ENCODE results near the gene EXOC1. TPM values are rescaled to one million over a fixed set of nuclear protein-coding genes. Genes with fewer than 3 reads are reported as not detected.

Gene EXOC1
- total RNA-seq, 1 donor, result 56.7 TPM

DNA sequence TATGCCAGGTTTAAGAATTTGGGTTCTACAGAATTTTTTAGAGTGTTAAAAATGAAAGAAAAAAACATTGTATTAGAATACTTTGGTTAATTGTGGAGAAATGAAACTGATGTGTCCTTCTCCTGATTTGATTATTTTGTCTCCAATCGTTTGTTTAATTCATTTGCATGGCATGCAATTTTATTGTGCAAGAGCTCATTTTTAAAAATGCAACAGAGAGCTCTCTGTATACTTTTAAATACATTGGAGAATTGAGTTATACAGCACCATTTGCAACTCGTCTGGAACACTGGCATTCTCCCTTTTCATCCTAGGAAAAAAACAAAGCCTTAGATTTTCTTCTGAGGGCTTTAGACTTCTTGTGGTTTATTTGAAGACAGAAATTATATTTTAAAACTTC is 33.2 kb upstream of the EXOC1 start:
- TF ChIP-seq CTCF (IDR thresholded peaks at IDR 0.05; ENCODE audit: insufficient read depth, low read length), result no peak
- H3K4me3 ChIP-seq (ENCODE audit: low read depth, low read length), result no peak overlapping the region
- DNase-seq (ENCODE audit: low read depth), result no peak

GRCh38 chr4:55822329-55822728 is 31.1 kb upstream of the EXOC1 start:
- H3K4me3 ChIP-seq (ENCODE audit: low read depth, low read length), result no peak overlapping the region
- TF ChIP-seq CTCF (IDR thresholded peaks at IDR 0.05; ENCODE audit: insufficient read depth, low read length), result no peak
- DNase-seq (ENCODE audit: low read depth), result no peak

GRCh38 chr4:55824865-55825264 is 28.6 kb upstream of the EXOC1 start:
- TF ChIP-seq CTCF (IDR thresholded peaks at IDR 0.05; ENCODE audit: insufficient read depth, low read length), result no peak
- no peak for DNase-seq (ENCODE audit: low read depth)
- no peak overlapping the region for H3K4me3 ChIP-seq (ENCODE audit: low read depth, low read length)

DNA sequence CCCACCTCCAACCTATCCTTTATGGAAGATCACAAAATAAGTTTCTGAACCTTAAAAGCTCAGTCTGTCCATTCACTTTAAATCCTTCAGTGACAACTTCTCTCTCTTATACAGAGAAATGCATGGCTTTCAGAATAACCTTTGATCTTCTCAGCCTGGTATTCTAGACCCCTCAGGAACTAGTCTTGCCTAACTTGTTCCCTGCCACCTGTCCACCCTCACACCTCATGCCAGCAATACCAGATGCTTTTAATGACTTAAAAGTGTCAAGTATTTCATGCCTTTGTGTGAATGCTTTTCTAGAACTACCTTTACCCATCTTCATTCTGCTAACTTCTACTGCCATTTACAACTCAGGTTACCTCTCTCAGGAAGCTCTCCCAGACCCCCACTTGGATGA is 26.5 kb upstream of the EXOC1 start:
- H3K4me3 ChIP-seq (ENCODE audit: low read depth, low read length), result no peak overlapping the region
- no peak for DNase-seq (ENCODE audit: low read depth)
- no peak for TF ChIP-seq CTCF (IDR thresholded peaks at IDR 0.05; ENCODE audit: insufficient read depth, low read length)

DNA sequence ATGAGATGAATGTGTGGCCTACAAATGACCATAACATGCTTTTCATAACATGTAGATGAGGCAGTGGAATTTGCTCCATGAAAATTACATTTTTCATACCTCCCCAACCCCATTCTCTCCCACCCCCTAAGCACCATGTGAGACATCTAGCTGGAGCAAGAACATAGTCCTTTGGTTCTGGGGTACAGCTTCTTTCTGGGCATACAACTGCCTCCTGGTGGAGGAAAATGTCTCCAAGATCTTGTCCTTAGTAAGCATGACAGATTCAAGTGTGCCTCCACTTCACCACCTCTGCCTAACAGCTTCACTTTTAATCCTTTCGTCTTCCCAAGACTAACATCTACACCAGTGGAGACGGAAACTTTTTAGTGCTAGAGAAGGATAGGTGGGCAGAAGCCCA is 25.9 kb upstream of the EXOC1 start:
- DNase-seq (ENCODE audit: low read depth), result no peak
- no peak overlapping the region for H3K4me3 ChIP-seq (ENCODE audit: low read depth, low read length)
- no peak for TF ChIP-seq CTCF (IDR thresholded peaks at IDR 0.05; ENCODE audit: insufficient read depth, low read length)

DNA sequence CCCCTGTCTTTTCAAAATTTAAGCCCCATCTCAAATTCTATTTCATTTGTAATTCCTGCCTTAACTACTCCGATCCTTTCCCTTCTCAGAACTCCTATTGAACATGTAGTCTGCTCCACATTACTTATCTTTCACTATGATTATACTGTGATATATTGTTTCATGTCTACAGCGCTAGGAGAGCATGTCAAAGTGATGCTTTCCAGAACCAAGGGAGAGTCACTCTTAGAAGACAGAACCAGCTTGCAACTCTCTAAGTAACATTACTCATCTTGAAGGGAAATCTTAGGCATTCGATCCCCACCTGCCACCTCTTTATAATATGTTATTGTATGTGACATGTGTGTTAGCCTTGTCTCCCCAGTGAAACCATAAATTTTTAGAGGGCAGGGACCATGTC is 23.4 kb upstream of the EXOC1 start:
- no peak for DNase-seq (ENCODE audit: low read depth)
- H3K4me3 ChIP-seq (ENCODE audit: low read depth, low read length), result no peak overlapping the region
- TF ChIP-seq CTCF (IDR thresholded peaks at IDR 0.05; ENCODE audit: insufficient read depth, low read length), result no peak

- TF ChIP-seq CTCF (IDR thresholded peaks at IDR 0.05; ENCODE audit: insufficient read depth, low read length), result no peak
- DNase-seq (ENCODE audit: low read depth), result no peak
- H3K4me3 ChIP-seq (ENCODE audit: low read depth, low read length), result no peak overlapping the region
Observed at GRCh38 chr4:55830716-55831115, 22.7 kb upstream of the EXOC1 start.

Measured in fibroblast of the aortic adventitia (primary cell).